Hematopoietic multipotent progenitor cell treated with erythropoietin and hydrocortisone succinate and interleukin-3 and kit ligand, for 6 days (in vitro differentiated cells): ENCODE measurements around the gene CPED1.
"Not testable (repeated sequence)": the region's sequence is repeated elsewhere in the genome, so short reads cannot be mapped to it uniquely, and the experiment has no call there.

ENCODE experiments used
- DNase-seq: peaks from one replicate; pipeline ENCODE4 v3.0.0-alpha.2; 2015

The CPED1 gene

DNA sequence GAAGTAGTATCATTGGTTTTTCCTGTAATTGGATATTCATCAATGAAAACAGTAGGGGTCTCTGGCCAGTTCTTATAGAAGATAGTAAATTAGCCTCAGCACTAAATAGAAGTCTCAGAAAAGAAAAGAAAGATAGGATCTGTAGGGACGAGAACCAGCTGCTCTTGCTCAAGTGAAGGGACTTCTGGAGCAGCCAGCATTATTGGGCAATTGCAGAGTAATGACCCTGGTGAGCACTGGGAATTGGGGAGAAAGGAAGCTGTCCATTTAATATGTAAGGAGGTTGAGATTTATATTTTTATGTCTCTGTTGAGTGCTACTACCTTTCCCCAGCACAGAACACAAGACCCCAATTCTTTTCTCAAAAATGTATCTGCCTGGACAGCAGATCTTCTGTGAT is 279.1 kb downstream of the CPED1 start:
- DNase-seq, result no peak

DNA sequence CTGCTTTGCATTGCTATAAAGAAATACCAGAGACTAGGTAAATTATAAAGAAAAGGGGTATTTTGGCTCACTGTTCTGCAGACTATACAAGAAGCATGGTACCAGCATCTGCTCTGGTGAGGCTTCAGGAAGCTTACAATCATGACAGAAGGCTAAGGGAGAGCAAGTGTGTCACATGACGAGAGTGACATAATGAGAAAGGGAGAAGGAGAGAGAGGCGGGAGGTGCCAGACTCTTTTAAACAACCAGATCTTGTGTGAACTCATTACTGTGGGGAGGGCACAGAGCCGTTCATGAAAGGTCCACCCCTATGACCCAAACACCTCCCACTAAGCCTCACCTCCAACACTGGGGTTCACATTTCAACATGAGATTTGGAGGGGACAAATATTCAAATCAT is 281.3 kb downstream of the CPED1 start:
- no peak for DNase-seq

DNA sequence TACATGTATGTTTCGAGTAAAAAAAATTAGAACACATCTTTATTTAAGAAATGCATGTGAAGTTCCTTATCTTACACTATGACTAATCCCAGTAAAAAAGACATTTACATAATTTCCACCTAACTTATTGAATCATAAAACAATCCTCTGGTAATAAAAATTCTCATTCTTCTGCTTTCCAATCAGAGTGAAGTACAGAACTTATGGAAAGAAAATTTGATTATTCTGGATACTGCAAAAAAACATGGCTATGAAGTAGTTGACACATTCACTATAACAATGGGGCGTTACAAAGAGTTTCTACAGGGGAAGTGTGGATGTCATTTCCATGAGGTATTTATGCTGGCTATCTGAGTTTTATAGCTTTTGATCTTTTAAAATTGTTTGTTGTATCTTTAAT is 282.6 kb downstream of the CPED1 start:
- DNase-seq, result no peak

- DNase-seq, result no peak
Measured at GRCh38 chr7:121271916-121272315, 283.4 kb downstream of the CPED1 start.

DNA sequence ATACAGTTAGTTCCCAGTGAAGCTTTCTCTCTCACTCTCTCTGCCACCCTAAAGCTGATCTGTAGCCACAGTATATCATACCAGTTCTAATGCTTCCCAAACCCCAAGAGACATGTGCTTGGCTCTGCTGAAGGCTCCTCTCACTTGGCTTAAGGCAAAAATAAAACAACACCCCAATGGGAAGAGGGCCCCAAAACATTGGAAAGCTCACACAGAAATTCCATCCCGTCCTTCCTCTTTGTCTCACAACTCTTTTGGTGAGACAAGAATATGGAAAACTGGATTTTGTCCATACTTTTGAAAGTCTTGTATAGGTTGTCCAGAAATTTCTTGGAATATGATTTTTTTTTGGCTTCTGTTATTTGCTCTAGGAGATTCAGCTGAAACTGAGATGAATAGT is 284.2 kb downstream of the CPED1 start:
- no peak for DNase-seq

GRCh38 chr7:121273467-121274167 is 285.1 kb downstream of the CPED1 start:
- peak; percentile 6 for DNase-seq

DNA sequence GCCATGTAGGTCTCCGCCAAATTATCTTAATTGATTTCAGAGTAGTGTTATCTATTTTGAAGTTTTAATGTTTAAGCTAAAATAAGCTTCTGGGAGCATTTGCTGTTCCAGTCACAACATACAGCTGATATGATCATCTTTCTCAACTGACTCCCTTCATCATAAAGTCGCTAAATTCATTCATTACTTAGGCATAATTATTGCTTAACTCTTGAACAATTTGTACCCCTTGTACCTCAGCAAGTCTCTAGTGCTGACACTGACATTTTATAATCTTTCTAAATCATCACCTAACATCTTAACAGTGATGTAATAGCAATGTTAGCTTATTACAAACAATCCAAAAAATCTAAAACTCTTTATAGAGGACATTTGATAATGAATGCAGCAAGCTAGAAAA is 286.0 kb downstream of the CPED1 start:
- no peak for DNase-seq

DNA sequence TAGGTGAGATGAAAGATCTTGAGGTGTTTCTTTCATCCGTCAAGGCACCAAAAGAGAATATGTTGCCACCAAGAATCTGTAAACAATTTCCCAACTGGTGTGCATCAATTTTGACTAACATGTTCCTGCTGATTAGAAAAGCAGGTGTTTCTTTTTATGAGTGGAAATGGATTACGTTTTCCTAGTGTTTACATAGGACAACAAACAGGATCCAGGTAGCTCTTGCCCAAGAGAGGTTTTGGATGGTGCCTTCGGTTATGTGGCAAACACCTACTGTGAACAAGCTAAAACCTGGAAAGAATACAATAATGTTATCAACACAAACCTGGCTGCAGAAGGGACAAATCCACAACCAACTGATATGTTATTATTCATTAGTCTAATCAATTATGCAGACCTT is 286.7 kb downstream of the CPED1 start:
- no peak for DNase-seq

- no peak for DNase-seq
Measured at GRCh38 chr7:121276313-121276712, 287.8 kb downstream of the CPED1 start.

- peak; percentile 59 for DNase-seq
Measured at GRCh38 chr7:121278120-121279021, 289.9 kb downstream of the CPED1 start.

DNA sequence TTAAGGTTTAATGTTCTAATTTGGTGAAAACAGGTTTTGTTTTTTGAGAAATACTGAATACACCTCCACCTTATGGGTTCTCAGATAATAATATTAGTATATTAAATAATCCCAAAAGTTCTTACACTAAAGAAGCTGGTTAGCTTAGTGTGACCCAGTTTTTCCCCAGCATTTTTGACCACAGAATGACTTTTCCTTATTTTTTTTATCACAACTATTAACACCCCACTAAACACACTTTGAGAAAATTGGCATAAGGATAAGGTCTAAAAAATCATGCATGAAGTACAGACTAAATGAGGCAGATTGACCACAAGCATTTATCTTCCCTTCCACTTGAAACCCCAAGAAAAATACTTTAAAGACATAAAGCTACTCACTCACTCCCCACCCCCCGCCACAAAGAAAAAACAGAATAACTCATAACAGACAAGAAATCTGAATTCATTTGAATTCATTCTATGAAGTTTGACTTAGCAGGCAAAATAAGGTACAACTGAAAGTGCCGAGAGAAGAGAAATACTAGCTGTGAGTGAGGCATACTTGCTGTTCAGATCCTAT is 290.6 kb downstream of the CPED1 start:
- DNase-seq, result no peak

DNA sequence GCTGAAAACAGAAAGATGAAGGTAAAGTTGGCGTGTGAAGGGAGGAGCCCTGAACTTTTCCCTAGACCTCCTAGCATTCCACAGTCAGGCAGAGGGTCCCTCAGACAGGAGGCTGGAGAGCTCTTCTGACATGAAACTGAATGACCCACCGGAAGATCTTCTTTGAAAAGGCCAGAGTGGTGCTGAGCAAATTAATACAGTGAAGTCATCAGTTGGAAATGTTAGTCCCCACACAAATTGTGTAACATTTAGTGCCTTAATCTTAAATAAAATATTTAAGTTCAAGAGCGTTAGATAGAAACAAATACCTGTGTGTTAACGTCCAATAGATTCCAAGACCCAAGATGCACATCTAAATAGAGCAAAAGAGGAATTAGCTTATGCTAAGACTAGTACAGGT is 291.3 kb downstream of the CPED1 start:
- no peak for DNase-seq

GRCh38 chr7:121280656-121281055 is 292.1 kb downstream of the CPED1 start:
- DNase-seq, result no peak

GRCh38 chr7:121282129-121282528 is 293.6 kb downstream of the CPED1 start:
- DNase-seq, result no peak

DNA sequence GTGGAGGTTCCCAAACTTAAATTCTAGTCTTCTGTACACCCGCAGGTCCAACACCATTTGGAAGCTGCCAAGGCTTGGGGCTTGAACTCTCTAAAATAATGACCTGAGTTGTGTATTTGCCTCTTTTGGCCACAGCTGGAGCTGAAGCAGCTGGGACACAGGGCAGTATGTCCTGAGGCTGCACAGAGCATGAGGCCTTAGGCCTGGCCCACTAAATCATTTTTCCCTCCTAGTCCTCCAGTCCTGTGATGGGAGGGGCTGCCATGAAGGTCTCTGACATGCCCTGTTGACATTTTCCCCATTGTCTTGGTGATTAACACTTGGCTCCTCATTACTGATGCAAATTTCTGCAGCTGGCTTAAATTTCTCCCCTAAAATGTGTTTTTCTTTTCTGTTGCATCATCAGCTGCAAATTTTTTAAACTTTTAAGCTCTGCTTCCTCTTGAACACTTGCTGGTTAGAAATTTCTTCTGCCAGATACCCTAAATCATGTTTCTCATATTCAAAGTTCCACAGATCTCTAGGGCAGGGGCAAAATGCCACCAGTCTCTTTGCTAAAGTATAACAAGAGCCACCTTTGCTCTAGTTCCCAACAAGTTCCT is 296.7 kb downstream of the CPED1 start:
- DNase-seq, result no peak

DNA sequence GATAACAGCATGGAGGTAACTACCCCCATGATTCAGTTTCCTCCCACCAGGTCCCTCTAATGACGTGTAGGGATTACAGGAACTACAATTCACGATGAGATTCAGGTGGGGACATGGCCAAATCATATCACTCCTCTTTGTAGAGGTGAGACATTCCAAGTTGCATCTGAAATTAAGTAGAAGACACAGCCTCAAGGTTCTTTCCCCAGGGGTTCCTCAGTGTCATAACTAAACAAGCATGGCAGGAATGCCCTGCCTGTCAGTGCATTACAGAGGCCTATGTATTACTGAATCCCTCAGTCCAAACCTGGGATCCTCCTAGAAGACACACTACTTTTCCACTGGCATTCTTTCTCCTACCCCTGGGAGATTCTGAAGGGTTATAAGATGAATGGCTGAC is 297.7 kb downstream of the CPED1 start:
- DNase-seq, result no peak

- DNase-seq, result no peak
Measured at GRCh38 chr7:121286742-121287734, 298.5 kb downstream of the CPED1 start.

DNA sequence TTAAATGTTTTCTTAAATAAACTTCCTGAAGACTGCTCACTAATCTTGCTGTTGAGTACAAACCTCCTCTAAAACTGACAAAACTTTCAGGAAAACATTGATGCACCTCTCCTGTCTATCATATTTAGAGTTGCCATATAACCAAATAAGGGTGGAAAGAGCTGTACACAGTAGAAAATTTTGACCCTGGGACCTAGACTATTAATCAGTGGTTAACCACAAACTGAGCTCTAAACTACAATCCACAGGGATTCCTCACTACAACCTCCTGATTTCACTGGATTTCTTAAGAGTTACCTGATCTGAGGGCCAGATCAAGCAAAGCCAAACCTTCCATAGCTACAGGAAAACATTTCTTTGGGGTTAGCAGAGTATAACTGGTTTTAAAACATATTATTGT is 300.4 kb downstream of the CPED1 start:
- DNase-seq, result no peak

- not testable (repeated sequence) for DNase-seq
Measured at GRCh38 chr7:121289930-121290329, 301.4 kb downstream of the CPED1 start.

- no peak for DNase-seq
Measured at GRCh38 chr7:121294448-121294992, 306.0 kb downstream of the CPED1 start.

GRCh38 chr7:121297843-121298242 is 309.3 kb downstream of the CPED1 start:
- no peak for DNase-seq

- no peak for DNase-seq
Measured at GRCh38 chr7:121298831-121299239, 310.3 kb downstream of the CPED1 start.
